Esophagus muscularis mucosa (tissue), 3 donors: ENCODE measurements around the gene MRPL58.

Experiments used
- CTCF ChIP-seq, 3 experiments: fragments of 200-600 bp in 2 of 3; fragments of 450-650 bp in 1 of 3; sonication (generic) in 2 of 3; IDR thresholded peaks; one replicate each; pipeline ENCODE4 v1.5.1; 2017 to 2019; ENCODE audit warnings: antibody characterized with exemption in 3 of 3, mild to moderate bottlenecking in 2 of 3, moderate library complexity in 1 of 3
- POLR2A ChIP-seq: fragments of 450-650 bp; IDR thresholded peaks from one replicate; pipeline ENCODE4 v1.6.1; 2017; ENCODE audit warnings: antibody characterized with exemption, moderate library complexity, mild to moderate bottlenecking, low read depth

- TF ChIP-seq CTCF (IDR thresholded peaks at IDR 0.05) (no peak), POLR2A (no peak)
These were observed 7.2 kb downstream of the MRPL58 start for GRCh38 chr17:75019710-75020109.
